Nasal cavity respiratory epithelium epithelial cell of viscerocranial mucosa (primary cell): ENCODE data around the gene SAMSN1. TPM values are rescaled to one million over a fixed set of nuclear protein-coding genes. Genes with fewer than 3 reads are reported as not detected.

Source experiments
- total RNA-seq: library from RNA; depleted of rRNA; stranded (reverse); fragments of >200 nt; gene quantifications from 2 replicates; pipeline ENCODE4 v1.2.3, GENCODE V29; 2014

Gene SAMSN1
- not detected in 2 replicates for total RNA-seq

GRCh38 chr21:14545906-14546480 is at the start of gene SAMSN1:
Gene SAMSN1, minus strand, starts transcription at chr21:14546315. Its CDS starts 54 bp downstream, at chr21:14546261.

Other genes starting within 250 kb of the SAMSN1 start
- 68.9 and 185 TPM in 2 replicates for gene HSPA13, start 163.2 kb downstream of the SAMSN1 start, total RNA-seq